Lower leg skin (tissue), 3 donors: ENCODE data around the gene SGCG.

ENCODE experiments used
- CTCF ChIP-seq, 3 donors: fragments of 450-650 bp; IDR thresholded peaks; one replicate each; pipeline ENCODE4 v1.5.1; 2016; ENCODE audit warnings: antibody characterized with exemption in 3 of 3, mild to moderate bottlenecking in 3 of 3, moderate library complexity in 2 of 3
- POLR2A ChIP-seq, 2 donors: fragments of 450-650 bp; IDR thresholded peaks; one replicate each; pipeline ENCODE4 v1.6.1; 2016 to 2017; ENCODE audit warnings: antibody characterized with exemption in 2 of 2, mild to moderate bottlenecking in 1 of 2, moderate library complexity in 1 of 2

- TF ChIP-seq CTCF (IDR thresholded peaks at IDR 0.05) (no peak), POLR2A (IDR thresholded peaks at IDR 0.05) (no peak)
Observed at GRCh38 chr13:23205807-23206206, 25.0 kb downstream of the SGCG start.
